ENCODE measurements around the gene MAP1B.

Gene MAP1B

GRCh38 chr5:72242796-72243475 is 135.7 kb downstream of the MAP1B start:
- in situ Hi-C loops (cut with MboI; ENCODE audit: low pct_unique_long_range_greater_than_20kb, low sequenced_read_pairs, unreplicated experiment): loop anchor here (10.0 kb wide), 1 partner anchor 108 kb away; no protein-coding TSS in a partner anchor
- no peak for DNase-seq (ENCODE audit: low spot score)
- TF ChIP-seq, protein P1, sequence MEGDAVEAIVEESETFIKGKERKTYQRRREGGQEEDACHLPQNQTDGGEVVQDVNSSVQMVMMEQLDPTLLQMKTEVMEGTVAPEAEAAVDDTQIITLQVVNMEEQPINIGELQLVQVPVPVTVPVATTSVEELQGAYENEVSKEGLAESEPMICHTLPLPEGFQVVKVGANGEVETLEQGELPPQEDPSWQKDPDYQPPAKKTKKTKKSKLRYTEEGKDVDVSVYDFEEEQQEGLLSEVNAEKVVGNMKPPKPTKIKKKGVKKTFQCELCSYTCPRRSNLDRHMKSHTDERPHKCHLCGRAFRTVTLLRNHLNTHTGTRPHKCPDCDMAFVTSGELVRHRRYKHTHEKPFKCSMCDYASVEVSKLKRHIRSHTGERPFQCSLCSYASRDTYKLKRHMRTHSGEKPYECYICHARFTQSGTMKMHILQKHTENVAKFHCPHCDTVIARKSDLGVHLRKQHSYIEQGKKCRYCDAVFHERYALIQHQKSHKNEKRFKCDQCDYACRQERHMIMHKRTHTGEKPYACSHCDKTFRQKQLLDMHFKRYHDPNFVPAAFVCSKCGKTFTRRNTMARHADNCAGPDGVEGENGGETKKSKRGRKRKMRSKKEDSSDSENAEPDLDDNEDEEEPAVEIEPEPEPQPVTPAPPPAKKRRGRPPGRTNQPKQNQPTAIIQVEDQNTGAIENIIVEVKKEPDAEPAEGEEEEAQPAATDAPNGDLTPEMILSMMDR (IDR thresholded peaks at IDR 0.05; ENCODE audit: extremely low read depth, insufficient read depth, missing control alignments): no peak

DNA sequence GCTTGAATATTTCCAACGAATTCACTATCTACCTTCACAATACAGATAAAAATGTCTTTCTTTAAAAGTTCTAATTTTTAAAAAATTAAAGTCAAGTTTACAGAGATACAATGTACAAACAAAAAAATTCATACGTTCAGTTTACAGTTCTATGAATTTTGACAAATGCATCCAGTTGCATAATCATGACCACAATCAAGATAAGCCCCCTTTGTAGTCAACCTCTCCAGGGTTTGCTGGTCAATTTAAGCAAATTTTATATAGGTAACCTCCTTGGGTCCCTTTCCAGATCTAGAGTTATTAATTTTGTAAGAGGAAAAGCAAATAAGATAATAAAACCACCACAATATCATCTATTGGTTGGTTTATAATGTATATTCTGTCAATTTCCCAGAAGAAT is 136.4 kb downstream of the MAP1B start:
- no peak for DNase-seq (ENCODE audit: low spot score)
- TF ChIP-seq, protein P1 (IDR thresholded peaks at IDR 0.05; ENCODE audit: extremely low read depth, insufficient read depth, missing control alignments): no peak
- in situ Hi-C loops (cut with MboI; ENCODE audit: low pct_unique_long_range_greater_than_20kb, low sequenced_read_pairs, unreplicated experiment): loop anchor here (10.0 kb wide), 1 partner anchor 109 kb away; no protein-coding TSS in a partner anchor

- TF ChIP-seq, protein P1 (IDR thresholded peaks at IDR 0.05; ENCODE audit: extremely low read depth, insufficient read depth, missing control alignments): peak; percentile 52
- peak; percentile 22 for DNase-seq (ENCODE audit: low spot score)
- in situ Hi-C loops (cut with MboI; ENCODE audit: low pct_unique_long_range_greater_than_20kb, low sequenced_read_pairs, unreplicated experiment): loop anchor here (10.0 kb wide), 1 partner anchor 110 kb away; no protein-coding TSS in a partner anchor
These were observed 137.6 kb downstream of the MAP1B start for GRCh38 chr5:72244862-72245371.

GRCh38 chr5:72245546-72245945 is 138.3 kb downstream of the MAP1B start:
- DNase-seq (ENCODE audit: low spot score): no peak
- TF ChIP-seq, protein P1 (IDR thresholded peaks at IDR 0.05; ENCODE audit: extremely low read depth, insufficient read depth, missing control alignments): no peak
- in situ Hi-C loops (cut with MboI; ENCODE audit: low pct_unique_long_range_greater_than_20kb, low sequenced_read_pairs, unreplicated experiment): loop anchor here (10.0 kb wide), 1 partner anchor 111 kb away; no protein-coding TSS in a partner anchor

DNA sequence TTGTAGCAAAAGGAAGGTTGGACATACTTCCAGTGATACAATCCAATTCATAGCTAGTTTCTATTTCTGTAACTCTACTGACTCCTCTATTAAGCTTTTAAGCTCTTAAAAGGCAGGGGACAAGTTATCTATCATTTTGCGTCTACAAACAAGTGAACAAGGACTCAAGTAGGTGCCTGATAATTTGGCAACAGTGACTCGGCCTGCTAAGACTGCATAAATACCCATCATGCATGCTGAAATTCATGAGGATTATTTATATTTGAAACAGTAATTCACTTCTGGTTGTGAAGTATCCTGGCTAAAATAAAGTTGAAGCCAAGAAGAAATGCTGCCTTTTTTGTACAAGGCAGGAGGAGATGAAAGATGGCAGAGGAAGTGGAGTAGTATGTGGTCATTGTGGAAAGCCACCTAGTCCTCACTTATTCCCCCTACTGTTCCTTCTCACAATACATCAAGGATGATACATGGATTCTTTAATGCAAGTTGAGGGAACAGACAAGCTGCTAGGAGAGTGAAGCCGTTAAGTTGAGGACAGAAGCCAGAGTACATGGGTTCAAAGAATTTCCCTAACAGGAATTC is 138.8 kb downstream of the MAP1B start:
- TF ChIP-seq, protein P1 (IDR thresholded peaks at IDR 0.05; ENCODE audit: extremely low read depth, insufficient read depth, missing control alignments): peak; percentile 28
- peak; percentile 8 for DNase-seq (ENCODE audit: low spot score)
- in situ Hi-C loops (cut with MboI; ENCODE audit: low pct_unique_long_range_greater_than_20kb, low sequenced_read_pairs, unreplicated experiment): loop anchor here (10.0 kb wide), 1 partner anchor 111 kb away; no protein-coding TSS in a partner anchor

DNA sequence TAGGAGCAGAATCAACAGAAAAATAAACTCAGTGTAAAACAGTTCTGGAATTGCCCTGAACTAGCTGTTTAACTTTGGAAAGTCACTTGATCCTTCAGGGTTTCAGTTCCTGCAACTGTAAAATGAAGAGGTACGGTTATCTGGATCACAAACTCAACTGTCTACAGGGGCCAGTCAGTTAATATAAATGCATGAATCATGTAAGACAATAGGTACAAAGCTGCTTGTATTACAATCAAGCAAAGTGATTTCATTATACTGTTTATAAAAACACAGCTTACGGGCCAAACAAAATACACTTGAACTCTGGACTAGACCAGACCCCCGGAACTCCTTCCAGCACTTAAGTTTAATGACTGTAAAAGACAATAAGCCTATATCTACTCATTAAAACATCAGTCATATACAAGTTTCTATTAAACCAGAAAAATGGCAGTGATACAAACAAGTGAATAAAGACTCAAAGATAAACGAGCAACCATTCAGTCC is 139.7 kb downstream of the MAP1B start:
- TF ChIP-seq, protein P1 (IDR thresholded peaks at IDR 0.05; ENCODE audit: extremely low read depth, insufficient read depth, missing control alignments): no peak
- in situ Hi-C loops (cut with MboI; ENCODE audit: low pct_unique_long_range_greater_than_20kb, low sequenced_read_pairs, unreplicated experiment): loop anchor here (10.0 kb wide), 1 partner anchor 112 kb away; no protein-coding TSS in a partner anchor
- DNase-seq (ENCODE audit: low spot score): no peak

Measured in GM13977 (cell line).